Endothelial cell of umbilical vein (primary cell): Measurements from ENCODE around the gene YTHDF1. TPM values are rescaled to one million over a fixed set of nuclear protein-coding genes. Genes with fewer than 3 reads are reported as not detected.

Experiments
- BruUV-seq: library from RNA; stranded (reverse); fragments of 400-500 nt; replicated peaks from 2 replicates; lab custom pipeline; 2021; lab: Mats Ljungman, UMichigan
- CTCF ChIA-PET: fragments of 300-600, 350-600 bp; sonication (Branson Sonifier 250); formaldehyde crosslinking; loops from one replicate; lab custom pipeline; 2021; ENCODE audit warnings: antibody characterized with exemption, inconsistent platforms; lab: Charles Lee
- POLR2A ChIA-PET: fragments of 300-600, 350-600 bp; sonication (Branson Sonifier 250); formaldehyde crosslinking; loops from one replicate; lab custom pipeline; 2021; ENCODE audit warnings: antibody characterized with exemption, inconsistent platforms; lab: Charles Lee
- DNase-seq: peaks from one replicate; pipeline ENCODE4 v3.0.0-alpha.2; 2011; ENCODE audit warnings: low read depth, low spot score
- FAIRE-seq: peaks from 2 replicates; lab custom pipeline; 2011; peaks lifted over from hg19 to GRCh38; lab: Jason Lieb, UNC
- H2AFZ ChIP-seq: 2 replicates; pipeline ENCODE4 v1.6.0; 2012; ENCODE audit warnings: low read depth, low read length, control low read depth, inconsistent platforms
- H3K27ac ChIP-seq: 2 replicates; pipeline ENCODE4 v1.5.1; 2011; ENCODE audit warnings: low read depth, mild to moderate bottlenecking, control low read depth, low read length, moderate library complexity; ENCODE audit not compliant: insufficient read depth
- H3K27me3 ChIP-seq, 2 experiments: 2 replicates each; pipeline versions ENCODE4 v1.6.0 to v1.6.1; 2011; ENCODE audit warnings: low read length in 2 of 2, mixed read lengths in 1 of 2; ENCODE audit not compliant: control insufficient read depth in 2 of 2, insufficient read depth in 2 of 2
- H3K36me3 ChIP-seq, 2 experiments: 2 replicates in 1 of 2; 3 replicates in 1 of 2; pipeline ENCODE4 v1.5.1; 2011; ENCODE audit warnings: low read length in 2 of 2, mild to moderate bottlenecking in 1 of 2, moderate library complexity in 1 of 2; ENCODE audit not compliant: control insufficient read depth in 2 of 2, insufficient read depth in 2 of 2; ENCODE audit errors: extremely low read depth in 1 of 2
- H3K4me1 ChIP-seq: 3 replicates; pipeline ENCODE4 v1.5.1; 2011; ENCODE audit warnings: mild to moderate bottlenecking, low read length; ENCODE audit not compliant: control insufficient read depth, insufficient read depth; ENCODE audit errors: extremely low read depth
- H3K4me2 ChIP-seq: 2 replicates; pipeline ENCODE4 v1.6.1; 2011; ENCODE audit warnings: low read length, control low read depth, mixed read lengths; ENCODE audit not compliant: insufficient read depth
- H3K4me3 ChIP-seq, 3 experiments: fragments of 200-600 bp in 1 of 3; sonication (generic), shearing (Covaris generic) in 1 of 3; replicated peaks in 1 of 3; 2 replicates each; pipeline ENCODE4 v1.5.1; 2011 to 2016; ENCODE audit warnings: control low read depth in 3 of 3, low read length in 3 of 3, mild to moderate bottlenecking in 2 of 3, inconsistent platforms in 1 of 3, low read depth in 1 of 3, moderate library complexity in 1 of 3; ENCODE audit not compliant: insufficient read depth in 1 of 3
- H3K79me2 ChIP-seq: 2 replicates; pipeline ENCODE4 v1.6.0; 2012; ENCODE audit warnings: low read length, inconsistent platforms; ENCODE audit not compliant: control insufficient read depth, insufficient read depth
- H3K9ac ChIP-seq: replicated peaks from 2 replicates; pipeline ENCODE3; 2011; ENCODE audit warnings: low read length, control low read depth; ENCODE audit not compliant: insufficient read depth; ENCODE audit errors: extremely low read depth
- H3K9me1 ChIP-seq: replicated peaks from 3 replicates; pipeline ENCODE4 v1.6.0; 2011; ENCODE audit warnings: mild to moderate bottlenecking, low read length; ENCODE audit not compliant: control insufficient read depth, insufficient read depth; ENCODE audit errors: extremely low read depth
- H3K9me3 ChIP-seq: replicated peaks from 2 replicates; pipeline ENCODE4 v1.5.1; 2012; ENCODE audit warnings: low read length, inconsistent platforms; ENCODE audit not compliant: control insufficient read depth, insufficient read depth
- H4K20me1 ChIP-seq: replicated peaks from 2 replicates; pipeline ENCODE3; 2011; ENCODE audit warnings: mild to moderate bottlenecking, low read length; ENCODE audit not compliant: control insufficient read depth, insufficient read depth; ENCODE audit errors: extremely low read depth
- CTCF ChIP-seq, 2 donors: IDR thresholded peaks; 1 replicate in 1 of 2; 2 replicates in 1 of 2; pipeline ENCODE4 v1.5.1; 2011; ENCODE audit warnings: low read length in 2 of 2, mild to moderate bottlenecking in 2 of 2, moderate library complexity in 2 of 2, control low read depth in 1 of 2, inconsistent platforms in 1 of 2, low read depth in 1 of 2; ENCODE audit not compliant: insufficient read depth in 1 of 2; ENCODE audit errors: extremely low read depth in 1 of 2
- EZH2 ChIP-seq: IDR thresholded peaks from 2 replicates; pipeline ENCODE4 v1.6.1; 2012; ENCODE audit warnings: borderline replicate concordance, low read depth, mild to moderate bottlenecking, moderate library complexity, low read length, inconsistent platforms; ENCODE audit not compliant: severe bottlenecking
- FOS ChIP-seq: IDR thresholded peaks from 2 replicates; pipeline ENCODE4 v1.6.1; 2011; ENCODE audit warnings: mild to moderate bottlenecking, low read length, moderate library complexity, borderline replicate concordance; ENCODE audit not compliant: insufficient read depth
- GATA2 ChIP-seq: IDR thresholded peaks from 2 replicates; pipeline ENCODE4 v1.7.0; 2011; ENCODE audit warnings: low read depth, mild to moderate bottlenecking, moderate library complexity, mixed read lengths, low read length; ENCODE audit not compliant: insufficient read length, insufficient read depth
- JUN ChIP-seq: IDR thresholded peaks from 2 replicates; pipeline ENCODE4 v1.6.1; 2011; ENCODE audit warnings: borderline replicate concordance, low read depth; ENCODE audit not compliant: insufficient read length, insufficient read depth
- MAX ChIP-seq: IDR thresholded peaks from 2 replicates; pipeline ENCODE4 v1.6.1; 2011; ENCODE audit not compliant: insufficient read depth, insufficient read length
- MYC ChIP-seq: IDR thresholded peaks from one replicate; pipeline ENCODE4 v1.6.1; 2011; ENCODE audit warnings: mild to moderate bottlenecking, low read depth, low read length
- POLR2A ChIP-seq: IDR thresholded peaks from 2 replicates; pipeline ENCODE4 v1.6.1; 2012; ENCODE audit warnings: low read depth, mild to moderate bottlenecking, control low read depth, low read length
- POLR2AphosphoS5 ChIP-seq: IDR thresholded peaks from 2 replicates; pipeline ENCODE4 v1.6.1; 2012; ENCODE audit warnings: low read depth, mild to moderate bottlenecking, control low read depth, low read length, moderate library complexity; ENCODE audit not compliant: insufficient read depth
- dilution Hi-C: fragments of 300-500 bp; cut with MboI; formaldehyde crosslinking; loops from one replicate; pipeline ENCODE4 v1.15.0; 2019; ENCODE audit warnings: low sequenced_read_pairs; ENCODE audit not compliant: extremely low pct_ligation_motif_present
- intact Hi-C: fragments of 100-400 bp; cut with micrococcal nuclease; formaldehyde crosslinking; loops from one replicate; pipeline ENCODE4 v1.10.0; 2022
- polyA plus RNA-seq, 4 experiments: library from polyadenylated mRNA; depleted of rRNA in 3 of 4; stranded (reverse) in 3 of 4; unstranded in 1 of 4; fragments of >200 nt; gene quantifications; 2 replicates each; pipeline versions ENCODE4 v1.2.1 to v1.2.3, GENCODE V29; 2011 to 2012; ENCODE audit warnings: missing spikeins in 1 of 4
- total RNA-seq: library from RNA; stranded (reverse); gene quantifications from 2 replicates; pipeline ENCODE4 v1.2.3, GENCODE V29; 2021

Gene YTHDF1
- total and polyA plus RNA-seq, 2 donors (not counting 3 experiments of a cell fraction or from before 2014, with no cell fraction given), result 25.2 to 44.4 TPM

- Histone ChIP-seq H3K4me1 (no peaks in the 10 kb centered on the region), H3K27ac (no peak overlapping the region), H3K36me3 (no peaks in the 10 kb centered on the region), H3K4me3 (no peak overlapping the region), H4K20me1 (no peaks in the 10 kb centered on the region), H3K9ac (no peak overlapping the region), H3K79me2 (no peaks in the 10 kb centered on the region), H3K9me1 (no peaks in the 10 kb centered on the region), H3K9me3 (peaks cover 3% of the 10 kb centered on the region), H3K4me2 (no peak overlapping the region), H2AFZ (no peak overlapping the region), H3K27me3 (no peaks in the 10 kb centered on the region)
- intact Hi-C loops (no loop called here), dilution Hi-C loops (no loop called here)
- POLR2A ChIA-PET, result no interaction called here
- no TSS peak for BruUV-seq
- CTCF ChIA-PET, result no interaction called here
- FAIRE-seq (no peak), DNase-seq (no peak)
- TF ChIP-seq EZH2 (no peak), JUN (no peak), POLR2AphosphoS5 (no peak), FOS (no peak), GATA2 (no peak), MYC (no peak), CTCF (IDR thresholded peaks at IDR 0.05; ENCODE audit: extremely low read depth in 1 of 2, insufficient read depth in 1 of 2, low read depth in 1 of 2, low read length in 2 of 2) (no peak), POLR2A (no peak), MAX (no peak)
Measured at GRCh38 chr20:63150911-63151531, 64.9 kb downstream of the YTHDF1 start.
